HepG2 (cell line): Measurements from ENCODE around the gene CHKB. TPM values are rescaled to one million over a fixed set of nuclear protein-coding genes. Genes with fewer than 3 reads are reported as not detected.

ENCODE experiments used
- ATAC-seq: fragments of 200-7000 bp; cut with Tn5 transposase; 3 replicates; pipeline ENCODE4 v1.9.1; 2020; ENCODE audit warnings: mild to moderate bottlenecking, moderate library complexity
- BruUV-seq: library from RNA; stranded (reverse); fragments of 400-500 nt; replicated peaks from 2 replicates; lab custom pipeline; 2021; lab: Mats Ljungman, UMichigan
- CTCF ChIA-PET: fragments of 300-600 bp; formaldehyde crosslinking; extraction: SDS; loops from one replicate; lab custom pipeline; 2021; ENCODE audit warnings: low total read pairs, inconsistent platforms, low intra/inter-chr PET ratio; lab: Yijun Ruan, JAX
- POLR2A ChIA-PET: fragments of 350-600 bp; sonication (Branson Sonifier 250); formaldehyde crosslinking; loops from one replicate; lab custom pipeline; 2020; ENCODE audit warnings: antibody characterized with exemption, inconsistent platforms; lab: Yijun Ruan, JAX
- DNase-seq: peaks from one replicate; pipeline ENCODE4 v3.0.0-alpha.2; 2015; ENCODE audit warnings: low spot score
- FAIRE-seq: peaks from 3 replicates; lab custom pipeline; 2011; peaks lifted over from hg19 to GRCh38; lab: Jason Lieb, UNC
- H2AFZ ChIP-seq: one replicate; pipeline ENCODE4 v1.6.1; 2011; ENCODE audit warnings: low read length, inconsistent platforms
- H3K27ac ChIP-seq: fragments of 300-600 bp; 3 replicates; pipeline ENCODE4 v1.8.0; 2011; ENCODE audit warnings: mixed run types, mild to moderate bottlenecking, mixed read lengths, low read length, inconsistent platforms; ENCODE audit not compliant: insufficient read depth; ENCODE audit errors: extremely low read length
- H3K27me3 ChIP-seq, 2 experiments: fragments of 200-600 bp in 1 of 2; 2 replicates in 1 of 2; 3 replicates in 1 of 2; pipeline versions ENCODE4 v1.6.0 to v1.8.0; 2011; ENCODE audit warnings: low read length in 2 of 2, mild to moderate bottlenecking in 2 of 2, moderate library complexity in 2 of 2, inconsistent platforms in 1 of 2; ENCODE audit not compliant: insufficient read depth in 2 of 2, control insufficient read depth in 1 of 2
- H3K36me3 ChIP-seq, 2 experiments: fragments of 200-600 bp in 1 of 2; replicated peaks in 1 of 2; 2 replicates in 1 of 2; 3 replicates in 1 of 2; pipeline versions ENCODE4 v1.5.1 to v1.8.0; 2011; ENCODE audit warnings: low read length in 2 of 2, inconsistent platforms in 1 of 2; ENCODE audit not compliant: insufficient read depth in 2 of 2, control insufficient read depth in 1 of 2
- H3K4me1 ChIP-seq: 2 replicates; pipeline ENCODE4 v1.5.1; 2012; ENCODE audit warnings: low read length, inconsistent platforms; ENCODE audit not compliant: insufficient read depth
- H3K4me2 ChIP-seq: 2 replicates; pipeline ENCODE4 v1.6.0; 2011; ENCODE audit warnings: low read depth, low read length, inconsistent platforms
- H3K4me3 ChIP-seq, 3 experiments: fragments of 200-600 bp in 1 of 3; sonication (generic), shearing (Covaris generic) in 1 of 3; replicated peaks in 1 of 3; 2 replicates each; pipeline ENCODE4 v1.5.1; 2011 to 2016; ENCODE audit warnings: low read length in 3 of 3, inconsistent platforms in 2 of 3, low read depth in 2 of 3, mild to moderate bottlenecking in 2 of 3, control low read depth in 1 of 3, mixed read lengths in 1 of 3; ENCODE audit not compliant: insufficient read depth in 1 of 3
- H3K79me2 ChIP-seq: one replicate; pipeline ENCODE4 v1.6.1; 2011; ENCODE audit warnings: low read length, inconsistent platforms; ENCODE audit not compliant: insufficient read depth
- H3K9ac ChIP-seq: 2 replicates; pipeline ENCODE4 v1.6.0; 2011; ENCODE audit warnings: mild to moderate bottlenecking, low read depth, low read length, inconsistent platforms; ENCODE audit not compliant: insufficient read depth
- H3K9me3 ChIP-seq: 2 replicates; pipeline ENCODE4 v1.5.1; 2012; ENCODE audit warnings: mild to moderate bottlenecking, low read length
- H4K20me1 ChIP-seq: 2 replicates; pipeline ENCODE4 v1.6.0; 2011; ENCODE audit warnings: inconsistent platforms, mild to moderate bottlenecking, low read length, moderate library complexity; ENCODE audit not compliant: insufficient read depth
- AGO1 ChIP-seq: fragments of 200-400 bp; formaldehyde crosslinking; IDR thresholded peaks from 2 replicates; pipeline ENCODE4 v1.6.1; 2017; ENCODE audit warnings: mild to moderate bottlenecking, low read depth, low read length, moderate library complexity; ENCODE audit not compliant: poor library complexity, severe bottlenecking
- AGO2 ChIP-seq: fragments of 200-400 bp; formaldehyde crosslinking; optimal IDR thresholded peaks from 2 replicates; pipeline ENCODE3; 2017; ENCODE audit warnings: mild to moderate bottlenecking, low read depth, low read length, moderate library complexity
- HOXA9 ChIP-seq: sonication (generic); formaldehyde crosslinking; IDR thresholded peaks from 2 replicates; pipeline ENCODE4 v1.8.1; 2022; ENCODE audit warnings: missing genetic modification reagents, mild to moderate bottlenecking, moderate library complexity, borderline replicate concordance
- KAT8 ChIP-seq: IDR thresholded peaks from 2 replicates; pipeline ENCODE4 v1.6.1; 2016; ENCODE audit warnings: missing genetic modification reagents, missing compliant biosample characterization
- MED13 ChIP-seq: sonication (generic); formaldehyde crosslinking; IDR thresholded peaks from 2 replicates; pipeline ENCODE4 v1.5.0; 2020; ENCODE audit warnings: missing genetic modification reagents
- RBFOX2 ChIP-seq: fragments of 200-400 bp; formaldehyde crosslinking; IDR thresholded peaks from 2 replicates; pipeline ENCODE4 v1.6.1; 2017; ENCODE audit warnings: low read depth, mild to moderate bottlenecking, low read length
- RBM22 ChIP-seq: fragments of 200-400 bp; formaldehyde crosslinking; optimal IDR thresholded peaks from 2 replicates; pipeline ENCODE3; 2017; ENCODE audit warnings: mild to moderate bottlenecking, low read length, moderate library complexity
- WGBS: methylation state at CpG from one replicate; pipeline ENCODE4 v1.1.6; 2017; ENCODE audit warnings: low lambda C conversion rate; 5-methylcytosine and 5-hydroxymethylcytosine counted together
- in situ Hi-C: cut with HindIII; loops from 2 replicates; pipeline ENCODE4 v1.10.0; 2017; ENCODE audit warnings: low pct_unique_long_range_greater_than_20kb; ENCODE audit not compliant: extremely low pct_ligation_motif_present
- intact Hi-C: fragments of 100-400 bp; cut with micrococcal nuclease; formaldehyde crosslinking; loops from one replicate; pipeline ENCODE4 v1.10.0; 2022; ENCODE audit not compliant: unreplicated experiment
- polyA plus RNA-seq, 8 experiments: library from polyadenylated mRNA; depleted of rRNA in 3 of 8; stranded (reverse) in 7 of 8; unstranded in 1 of 8; fragments of >200 nt; fragmentation: Illumina TruSeq in 4 of 8; extraction: Trizol in 4 of 8; gene quantifications; 2 replicates each; pipeline versions ENCODE4 v1.2.1 to v1.2.3, GENCODE V29; 2011 to 2016; ENCODE audit warnings: low read depth in 4 of 8, missing spikeins in 1 of 8, mixed read lengths in 1 of 8; ENCODE audit not compliant: insufficient read depth in 1 of 8
- total RNA-seq, 5 experiments: library from RNA; depleted of rRNA; stranded (reverse); fragments of >200 nt; fragmentation: Illumina TruSeq; extraction: Trizol; gene quantifications; 2 replicates each; pipeline ENCODE4 v1.2.3, GENCODE V29; 2016; ENCODE audit warnings: low read depth in 1 of 5
- TF ChIP-seq, protein P1 (sequence below): sonication (generic); formaldehyde crosslinking; IDR thresholded peaks from 2 replicates; pipeline ENCODE4 v1.4.0; 2020; ENCODE audit warnings: missing genetic modification reagents
- TF ChIP-seq, protein P2 (sequence below): sonication (generic); formaldehyde crosslinking; IDR thresholded peaks from 2 replicates; pipeline ENCODE4 v1.4.0; 2020; ENCODE audit warnings: missing genetic modification reagents

CHKB gene
- total and polyA plus RNA-seq, 2 of the 13 experiments (the other 11 are each of a cell fraction or from before 2014, with no cell fraction given): 24.5 to 42.7 TPM

DNA sequence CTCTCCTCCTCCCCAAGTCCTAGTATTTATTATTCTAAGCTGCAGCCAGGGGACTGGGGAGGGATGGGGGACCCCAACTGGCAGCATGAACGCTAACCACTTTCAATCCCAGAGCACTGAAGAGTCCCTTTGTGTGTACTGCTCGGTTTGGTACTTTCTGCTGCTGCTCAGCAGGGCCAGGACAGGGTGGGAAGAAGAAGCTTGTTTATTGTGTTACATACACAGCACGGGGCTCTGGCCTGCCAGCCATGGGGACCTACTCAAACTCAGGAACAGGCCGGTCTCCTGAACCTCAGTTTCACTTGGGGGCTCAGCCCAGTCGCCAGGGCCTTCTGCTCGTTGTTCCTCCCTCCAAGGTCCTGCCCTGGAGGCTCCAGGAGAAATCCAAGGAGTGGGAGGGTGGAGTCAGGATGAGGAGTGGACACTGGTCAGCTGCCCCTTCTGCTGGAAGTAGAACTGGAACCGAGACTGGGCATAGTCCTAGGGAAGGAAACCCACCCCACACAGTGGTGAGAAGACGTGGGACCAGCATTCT, 3.8 kb downstream of the CHKB start:
- Histone ChIP-seq H4K20me1 (no peaks in the 10 kb centered on the region), H3K79me2 (no peaks in the 10 kb centered on the region), H3K27me3 (no peaks in the 10 kb centered on the region), H3K27ac (peak overlapping the region; percentile 13), H3K9me3 (no peaks in the 10 kb centered on the region)
- BruUV-seq: no TSS peak
- POLR2A ChIA-PET: interaction anchor here (0.7 to 3.1 kb wide), 3 partner anchors 10 to 16 kb away, joined by 3 to 9 read pairs (median 7); partner anchors contain the start of gene SYCE3
- no peak for DNase-seq
- in situ Hi-C loops: loop anchor here (5.0 kb wide), 1 partner anchor 33 kb away; no protein-coding TSS in a partner anchor
- no peak for TF ChIP-seq KAT8
- TF ChIP-seq, all 625 proteins: peak for 0
- H3K9ac ChIP-seq: no peak overlapping the region
- CTCF ChIA-PET: no interaction called here
- intact Hi-C loops: no loop called here
- H2AFZ ChIP-seq: no peak overlapping the region
- 96% methylated on average over 7 of the region's 8 CpGs for WGBS
- H3K4me2 ChIP-seq: no peak overlapping the region
- ATAC-seq: no peak
- peaks cover 17% of the 10 kb centered on the region for H3K4me1 ChIP-seq
- no peak overlapping the region for H3K4me3 ChIP-seq
- no peak for FAIRE-seq
- peaks cover 0 to 3% of the 10 kb centered on the region in 2 experiments; a peak in 2 of 5 replicates for H3K36me3 ChIP-seq

DNA sequence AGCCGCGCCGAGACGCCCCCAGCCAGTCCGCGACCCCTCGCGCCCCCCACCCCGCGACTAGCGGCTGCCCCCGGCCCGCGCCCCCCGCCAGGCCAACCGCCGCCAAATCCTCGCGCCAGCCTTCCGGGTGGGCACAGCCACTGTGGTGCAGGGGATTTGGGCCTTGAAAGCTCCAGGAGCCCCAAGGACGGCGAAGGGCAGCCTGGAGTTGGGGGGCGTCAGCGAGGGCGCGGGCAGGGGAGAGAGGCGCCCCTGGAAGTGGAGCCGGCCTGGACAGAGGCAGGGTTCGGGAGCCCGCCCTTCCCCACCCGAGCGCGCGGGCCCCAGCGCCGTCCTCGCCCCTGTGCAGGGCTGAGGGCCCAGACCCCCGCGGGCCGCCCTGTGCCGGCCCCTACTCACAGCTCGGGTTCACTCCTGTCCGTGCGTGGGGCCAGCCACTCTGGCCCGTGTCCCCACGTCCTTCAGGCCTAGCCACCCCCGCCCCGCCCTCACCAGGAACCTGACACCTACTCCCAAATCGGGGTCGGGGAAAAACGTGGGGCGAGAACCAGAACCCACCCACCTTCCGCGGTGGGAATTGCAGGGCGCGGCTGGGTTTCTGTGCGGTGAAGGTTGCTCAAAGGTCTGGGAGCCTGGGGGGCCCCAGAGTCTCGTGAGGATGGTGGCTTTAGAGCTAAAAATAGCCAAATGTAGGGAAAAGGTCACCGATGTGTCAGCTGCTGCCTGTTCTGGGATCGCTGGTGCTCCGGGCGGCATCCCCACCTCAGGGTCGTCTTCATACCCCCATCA, 4.5 kb downstream of the CHKB start, which contains the start of gene CPT1B:
Gene CPT1B, minus strand, starts transcription at position 441 of the 789 bp plus-strand sequence. CDS start 512 bp downstream, outside the sequence.
- intact Hi-C loops: no loop called here
- 93% methylated on average over 37 of the region's 63 CpGs for WGBS
- H3K9me3 ChIP-seq: no peaks in the 10 kb centered on the region
- H2AFZ ChIP-seq: no peak within 1 kb of the TSS
- H3K79me2 ChIP-seq: no peaks in the 10 kb centered on the region
- no peak within 1 kb of the TSS for H3K9ac ChIP-seq
- POLR2A ChIA-PET: interaction anchor here (0.7 to 3.1 kb wide), 3 partner anchors 9 to 15 kb away, joined by 3 to 9 read pairs (median 7); partner anchors contain the start of gene SYCE3
- no peak for ATAC-seq
- H3K36me3 ChIP-seq: peaks cover 0 to 5% of the 10 kb centered on the region in 2 experiments; a peak in 2 of 5 replicates
- CTCF ChIA-PET: interaction anchor here (3.7 kb wide), 1 partner anchor 42 kb away, joined by 37 read pairs; no protein-coding TSS in a partner anchor
- no TSS peak for BruUV-seq
- H3K27ac ChIP-seq: peak within 1 kb of the TSS; percentile 13
- no peaks in the 10 kb centered on the region for H3K27me3 ChIP-seq
- H3K4me1 ChIP-seq: peaks cover 12% of the 10 kb centered on the region
- H3K4me2 ChIP-seq: no peak within 1 kb of the TSS
- peak; percentile 60; the same call in 1 of the 2 replicates for TF ChIP-seq RBFOX2
- TF ChIP-seq, protein P1, sequence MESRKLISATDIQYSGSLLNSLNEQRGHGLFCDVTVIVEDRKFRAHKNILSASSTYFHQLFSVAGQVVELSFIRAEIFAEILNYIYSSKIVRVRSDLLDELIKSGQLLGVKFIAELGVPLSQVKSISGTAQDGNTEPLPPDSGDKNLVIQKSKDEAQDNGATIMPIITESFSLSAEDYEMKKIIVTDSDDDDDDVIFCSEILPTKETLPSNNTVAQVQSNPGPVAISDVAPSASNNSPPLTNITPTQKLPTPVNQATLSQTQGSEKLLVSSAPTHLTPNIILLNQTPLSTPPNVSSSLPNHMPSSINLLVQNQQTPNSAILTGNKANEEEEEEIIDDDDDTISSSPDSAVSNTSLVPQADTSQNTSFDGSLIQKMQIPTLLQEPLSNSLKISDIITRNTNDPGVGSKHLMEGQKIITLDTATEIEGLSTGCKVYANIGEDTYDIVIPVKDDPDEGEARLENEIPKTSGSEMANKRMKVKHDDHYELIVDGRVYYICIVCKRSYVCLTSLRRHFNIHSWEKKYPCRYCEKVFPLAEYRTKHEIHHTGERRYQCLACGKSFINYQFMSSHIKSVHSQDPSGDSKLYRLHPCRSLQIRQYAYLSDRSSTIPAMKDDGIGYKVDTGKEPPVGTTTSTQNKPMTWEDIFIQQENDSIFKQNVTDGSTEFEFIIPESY (CRISPR knock-in tag): peak; percentile 36; the same call in 1 of the 2 replicates
- no peak for TF ChIP-seq MED13 (CRISPR knock-in tag)
- TF ChIP-seq, protein P2, sequence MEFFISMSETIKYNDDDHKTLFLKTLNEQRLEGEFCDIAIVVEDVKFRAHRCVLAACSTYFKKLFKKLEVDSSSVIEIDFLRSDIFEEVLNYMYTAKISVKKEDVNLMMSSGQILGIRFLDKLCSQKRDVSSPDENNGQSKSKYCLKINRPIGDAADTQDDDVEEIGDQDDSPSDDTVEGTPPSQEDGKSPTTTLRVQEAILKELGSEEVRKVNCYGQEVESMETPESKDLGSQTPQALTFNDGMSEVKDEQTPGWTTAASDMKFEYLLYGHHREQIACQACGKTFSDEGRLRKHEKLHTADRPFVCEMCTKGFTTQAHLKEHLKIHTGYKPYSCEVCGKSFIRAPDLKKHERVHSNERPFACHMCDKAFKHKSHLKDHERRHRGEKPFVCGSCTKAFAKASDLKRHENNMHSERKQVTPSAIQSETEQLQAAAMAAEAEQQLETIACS (CRISPR knock-in tag): no peak
- peak; percentile 95 for TF ChIP-seq AGO2
- TF ChIP-seq RBM22: peak; percentile 42
- TF ChIP-seq HOXA9 (CRISPR knock-in tag): no peak
- peak; percentile 32 for TF ChIP-seq AGO1
- TF ChIP-seq, all 625 proteins: peak for 5
- DNase-seq (no peak), FAIRE-seq (no peak)
- H4K20me1 ChIP-seq: no peaks in the 10 kb centered on the region
- in situ Hi-C loops: loop anchor here (5.0 kb wide), 1 partner anchor 34 kb away; no protein-coding TSS in a partner anchor
- H3K4me3 ChIP-seq: no peak within 1 kb of the TSS
